ENCODE measurements around the gene KXD1.
A peak's percentile ranks its signal among the peaks of the same experiment; 100 is the strongest.
"Not testable (repeated sequence)": the region's sequence is repeated elsewhere in the genome, so short reads cannot be mapped to it uniquely, and the experiment has no call there.

The KXD1 gene, protein sequence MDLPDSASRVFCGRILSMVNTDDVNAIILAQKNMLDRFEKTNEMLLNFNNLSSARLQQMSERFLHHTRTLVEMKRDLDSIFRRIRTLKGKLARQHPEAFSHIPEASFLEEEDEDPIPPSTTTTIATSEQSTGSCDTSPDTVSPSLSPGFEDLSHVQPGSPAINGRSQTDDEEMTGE

DNA sequence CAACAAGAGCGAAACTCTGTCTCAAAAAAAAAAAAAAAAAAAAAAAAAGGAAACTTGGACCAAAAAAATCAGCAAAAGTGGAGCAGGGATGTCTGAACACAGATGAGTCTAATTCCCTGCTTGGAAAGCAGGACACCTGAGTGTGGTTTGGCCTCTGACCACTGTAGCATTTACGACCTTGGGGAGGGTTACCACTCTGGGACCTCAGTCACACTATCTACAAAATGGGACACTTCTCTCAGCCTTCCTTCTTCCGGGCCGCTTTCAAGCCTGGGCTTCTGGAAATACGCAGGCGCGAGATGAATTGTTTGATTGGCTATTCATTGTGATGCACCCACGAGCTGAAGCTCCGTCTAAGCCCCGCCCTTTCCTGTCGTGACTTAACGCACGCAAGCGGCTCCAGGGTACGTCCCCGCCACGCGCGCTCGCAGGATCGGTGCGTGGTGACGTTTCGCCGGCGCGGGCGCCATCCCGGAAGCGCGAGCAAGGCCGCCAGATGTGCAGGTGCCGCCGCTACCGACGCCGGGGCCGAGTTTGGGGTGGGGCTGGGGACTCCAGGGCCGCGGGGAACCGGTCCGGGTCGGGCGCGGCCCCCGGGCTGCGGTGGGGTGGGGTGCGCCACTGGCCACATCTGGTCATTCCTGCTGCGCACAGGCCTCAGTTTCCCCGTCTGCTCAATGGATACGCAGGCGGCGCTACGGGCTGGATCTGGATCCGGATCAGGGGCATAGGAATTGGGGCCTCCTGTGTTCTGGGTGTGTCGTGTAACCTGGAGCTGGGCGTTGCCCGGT, at the start of gene KXD1:
TSS of gene KXD1 (plus strand) at position 460 of the 791 bp plus-strand sequence. CDS start 4,187 bp downstream, outside the sequence.
- peak; percentile 96 for DNase-seq

DNA sequence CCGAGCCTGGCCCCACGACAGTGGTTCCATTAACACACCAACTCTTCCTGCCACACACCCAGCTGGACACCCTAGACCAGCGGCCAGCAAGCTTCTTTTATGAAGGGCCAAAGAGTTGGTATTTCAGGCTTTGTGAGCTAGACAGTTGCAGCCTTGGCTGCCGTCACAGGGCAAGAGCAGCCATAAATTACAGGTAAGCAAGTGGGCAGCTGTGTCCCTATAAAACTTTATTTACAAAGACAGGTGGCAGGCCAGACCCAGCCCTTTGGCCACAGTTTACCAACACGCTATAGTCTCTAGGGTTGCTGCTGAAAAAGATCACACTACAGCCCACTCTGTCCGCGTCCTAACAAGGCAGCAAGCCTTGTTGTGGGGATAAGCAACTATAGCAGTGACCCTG, 49.1 kb upstream of the KXD1 start:
- DNase-seq = no peak

DNA sequence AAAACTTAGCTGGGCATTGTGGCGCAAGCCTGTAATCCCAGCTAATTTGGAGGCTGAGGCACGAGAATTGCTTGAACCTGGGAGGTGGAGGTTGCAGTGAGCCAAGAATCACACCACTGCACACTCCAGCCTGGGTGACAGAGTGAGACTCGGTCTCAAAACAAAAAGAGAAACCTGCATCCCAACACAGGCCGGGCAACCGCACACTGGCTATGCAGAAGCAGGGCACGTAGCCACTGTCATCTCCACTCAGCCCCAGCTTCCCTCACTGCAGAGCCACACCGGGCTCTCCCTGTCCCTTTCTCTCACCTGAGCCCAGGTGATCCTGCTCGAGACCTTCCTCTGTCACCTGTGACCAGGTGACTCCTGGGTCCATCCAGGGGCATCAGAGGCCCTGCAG, 47.5 kb upstream of the KXD1 start:
- no peak for DNase-seq

DNA sequence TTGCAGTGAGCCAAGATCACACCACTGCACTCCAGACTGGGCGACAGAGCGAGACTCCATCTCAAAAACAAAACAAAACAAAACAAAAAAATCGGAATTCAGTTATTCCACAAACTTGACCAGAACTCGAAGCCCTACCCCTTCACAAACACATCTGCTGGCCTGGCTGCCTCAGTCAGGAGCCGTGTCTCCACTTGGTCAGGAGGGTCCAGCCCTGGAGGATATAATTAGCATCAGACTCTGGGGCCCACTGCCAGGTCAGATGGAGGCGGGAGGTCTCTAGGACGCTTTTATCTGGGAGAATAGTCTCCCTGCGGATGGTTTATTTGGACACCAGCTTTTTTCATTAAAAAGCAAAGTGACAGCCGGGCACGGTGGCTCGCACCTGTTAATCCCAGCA, 43.8 kb upstream of the KXD1 start:
- no peak for DNase-seq

DNA sequence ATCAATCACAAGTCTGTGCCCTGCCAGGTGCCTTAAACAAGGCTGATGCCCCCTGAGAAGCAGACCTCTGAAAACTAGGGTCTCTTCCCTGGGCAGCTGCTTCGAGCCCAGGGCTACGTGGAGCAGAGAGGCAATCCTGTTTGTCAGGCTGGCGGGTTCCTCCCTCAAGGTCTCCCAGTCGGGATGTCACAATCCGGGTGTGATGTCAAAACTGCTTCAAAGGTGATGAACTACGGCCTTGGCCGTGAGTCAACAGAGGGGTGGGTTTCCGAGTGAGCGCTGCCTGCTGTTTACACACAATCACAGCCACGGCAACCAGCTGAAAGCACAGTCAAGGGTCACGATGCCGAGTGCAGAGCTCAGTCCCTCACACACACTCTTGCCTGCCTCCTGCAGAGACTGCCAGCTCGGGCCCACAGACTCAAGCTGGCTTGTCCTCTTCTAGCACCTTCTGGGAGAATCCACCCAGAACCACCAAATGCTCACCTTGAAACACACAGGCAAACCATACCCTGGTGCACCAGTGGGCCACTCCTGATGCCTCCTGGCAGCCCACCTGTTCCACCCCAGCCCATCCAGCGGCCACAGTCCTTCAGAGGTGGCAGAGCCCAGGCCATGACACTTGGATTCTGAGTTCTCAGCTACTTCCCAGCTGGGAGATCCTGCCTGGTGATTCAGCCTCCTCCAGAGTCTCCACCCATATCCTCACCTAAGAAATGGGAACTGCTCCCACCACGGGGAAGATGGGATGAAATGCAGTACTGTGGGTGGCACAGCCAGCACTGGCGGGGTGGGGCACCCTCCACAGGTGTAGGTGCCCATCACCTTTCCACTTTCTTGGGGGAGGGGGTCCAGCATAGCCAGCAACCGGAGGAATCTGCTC, 42.6 kb upstream of the KXD1 start:
- no peak for DNase-seq

DNA sequence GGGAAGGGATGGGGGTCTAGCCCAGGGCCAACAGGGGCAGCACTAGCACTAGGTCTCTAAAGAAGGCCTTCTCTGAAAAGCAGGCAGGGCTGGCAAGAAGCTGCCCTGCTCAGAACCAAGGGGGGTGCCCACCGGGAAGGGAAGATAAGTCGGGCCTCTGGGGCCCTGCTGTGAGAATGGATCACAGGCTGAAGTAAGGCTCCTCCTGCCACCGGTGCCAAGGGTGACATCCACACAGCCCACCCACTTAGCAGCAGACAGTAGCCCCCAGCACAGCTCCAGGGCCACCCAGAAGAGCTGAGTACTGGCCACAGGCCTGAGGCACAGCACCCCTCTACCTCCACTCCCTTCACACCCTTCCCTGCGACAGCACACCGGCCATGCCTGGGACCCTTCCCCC, 41.7 kb upstream of the KXD1 start:
- no peak for DNase-seq

DNA sequence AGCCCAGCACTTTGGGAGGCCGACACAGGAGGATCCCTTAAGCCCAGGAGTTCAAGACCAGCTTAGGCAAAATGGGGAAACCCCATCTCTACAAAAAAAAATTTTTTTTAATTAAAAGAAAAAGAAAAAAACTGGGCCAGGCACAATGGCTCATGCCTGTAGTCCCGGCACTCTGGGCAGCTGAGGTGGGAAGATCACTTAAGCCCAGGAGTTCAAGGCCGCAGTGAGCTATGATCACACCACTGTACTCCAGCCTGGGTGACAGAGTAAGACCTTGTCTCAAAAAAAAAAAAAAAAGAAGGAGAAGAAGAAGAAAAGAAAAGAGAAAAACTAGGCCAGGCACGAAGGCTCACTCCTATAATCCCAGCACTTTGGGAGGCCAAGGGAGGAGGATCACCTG, 40.1 kb upstream of the KXD1 start:
- DNase-seq = no peak

DNA sequence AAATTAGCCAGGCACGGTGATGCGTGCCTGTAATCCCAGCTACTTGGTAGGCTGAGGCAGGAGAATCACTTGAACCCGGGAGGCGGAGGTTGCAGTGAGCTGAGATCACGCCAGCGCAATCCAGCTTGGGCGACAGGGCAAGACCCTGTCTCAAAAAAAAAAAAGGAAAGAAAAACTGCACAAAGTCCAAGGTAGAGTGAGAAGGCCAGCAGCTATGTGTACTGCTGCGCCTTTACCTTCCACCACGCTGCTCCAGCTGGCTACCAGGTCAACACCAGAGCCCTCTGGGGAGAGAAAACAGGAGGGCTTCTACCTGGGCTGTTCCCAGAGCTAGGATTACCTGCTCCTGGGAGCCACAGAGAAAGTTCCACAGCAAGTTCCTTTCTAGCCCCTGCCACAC, 39.0 kb upstream of the KXD1 start:
- no peak for DNase-seq

DNA sequence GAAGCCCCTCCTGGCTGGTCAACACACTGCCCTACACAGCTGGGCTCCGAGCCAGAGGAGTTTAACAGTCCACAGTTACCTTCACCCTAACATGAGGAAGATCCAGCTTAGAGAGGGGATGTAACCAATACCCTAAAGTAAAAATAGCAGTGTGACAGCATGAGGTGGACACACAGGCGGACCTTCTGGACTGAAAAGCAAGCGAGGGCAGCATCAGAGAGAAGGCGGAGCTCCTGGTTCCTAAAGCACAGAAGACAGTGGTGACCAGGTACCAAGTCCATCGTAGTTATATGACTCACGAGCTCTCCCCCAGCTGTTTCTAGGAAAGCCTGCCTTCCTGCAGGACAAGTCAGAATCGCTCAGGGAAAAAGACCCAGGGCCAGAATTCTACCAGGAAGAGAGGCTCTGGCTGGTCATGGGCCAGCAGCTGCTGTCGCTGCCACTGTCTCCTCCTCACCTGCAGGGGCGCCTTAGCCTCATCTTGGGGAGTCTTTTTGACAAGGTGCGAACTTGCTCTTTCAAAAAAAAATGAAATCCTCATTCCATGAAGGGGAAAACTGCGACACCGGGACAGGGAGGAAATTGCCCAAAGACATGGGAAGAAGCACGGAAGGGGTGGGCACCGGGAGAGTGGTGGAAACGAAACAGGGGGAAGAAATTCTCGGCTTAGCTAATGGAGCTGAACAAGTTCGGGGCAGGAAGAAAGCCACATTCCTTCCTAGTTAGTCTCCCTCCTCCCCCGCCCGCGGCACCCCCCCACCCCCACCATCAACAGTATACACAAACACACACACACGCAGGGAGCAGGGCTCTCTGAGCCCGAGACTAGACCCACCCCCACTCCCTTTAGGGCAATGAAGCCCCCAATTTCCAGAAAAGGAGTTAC, 37.5 kb upstream of the KXD1 start:
- DNase-seq = peak; percentile 48

DNA sequence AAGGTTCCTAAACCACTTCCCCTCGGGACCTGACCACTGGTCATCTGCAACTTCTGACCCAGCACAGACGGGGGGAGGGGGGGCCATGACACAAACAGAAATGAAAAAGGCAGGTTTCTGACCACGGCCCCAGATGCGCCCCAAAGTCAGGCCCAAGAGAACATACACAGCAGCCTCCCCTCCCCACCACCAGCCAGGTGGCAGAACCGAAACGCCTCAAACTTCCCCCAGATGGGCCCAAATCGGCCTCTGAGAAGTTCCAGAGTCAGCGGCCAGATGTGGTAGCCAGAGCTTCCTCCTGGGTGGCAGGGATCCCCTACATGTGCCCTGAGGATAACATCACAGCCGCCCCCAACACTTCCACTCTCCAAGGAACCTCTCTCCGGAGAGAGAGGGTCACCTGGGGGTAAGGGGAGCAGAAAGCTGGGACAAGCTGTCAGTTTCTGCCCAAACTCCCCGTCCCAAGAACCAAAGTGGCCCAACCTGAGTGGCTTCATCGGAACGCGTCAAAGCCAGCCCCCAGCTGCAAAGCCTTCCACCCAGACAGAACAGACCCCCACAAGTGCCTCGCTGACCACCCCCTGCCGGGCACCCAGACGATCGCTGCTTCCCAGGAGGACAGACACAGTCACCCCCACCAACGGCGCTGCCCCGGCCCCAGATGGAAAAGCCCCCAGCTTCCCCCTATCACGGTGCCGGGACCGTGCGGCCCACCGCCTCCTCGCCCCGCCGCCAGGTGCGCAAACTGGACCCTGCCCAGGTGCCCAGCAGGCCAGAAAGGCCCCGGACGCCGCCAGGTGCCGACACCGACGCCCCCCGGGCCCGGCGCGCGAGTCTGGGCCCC, 36.6 kb upstream of the KXD1 start:
- DNase-seq = peak; percentile 10

DNA sequence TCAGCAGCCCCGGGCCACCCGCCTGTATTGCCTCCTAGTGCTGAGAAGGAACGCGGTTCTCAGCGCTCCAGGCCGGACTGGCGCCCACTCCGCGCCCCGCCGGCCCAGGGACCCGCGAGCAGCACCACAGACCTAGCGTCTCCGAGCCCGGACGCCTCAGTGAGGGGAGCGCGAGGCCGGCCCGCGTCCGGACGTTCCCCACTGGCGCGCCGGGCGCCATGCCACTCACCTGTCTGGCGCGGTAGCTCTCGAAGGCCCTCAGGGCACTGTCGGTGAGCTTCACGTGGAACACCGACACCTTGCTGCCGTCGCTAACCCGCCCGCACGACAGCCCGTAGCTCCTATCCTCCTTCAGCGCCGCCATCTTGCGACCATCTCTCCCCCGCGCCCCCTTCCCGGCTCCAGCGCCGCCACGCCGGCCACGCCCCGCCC, 36.0 kb upstream of the KXD1 start, which contains the start of gene ELL:
TSS of gene ELL (minus strand) at position 379 of the 432 bp plus-strand sequence. CDS start at position 364, 15 bp downstream.
- no peak for DNase-seq

DNA sequence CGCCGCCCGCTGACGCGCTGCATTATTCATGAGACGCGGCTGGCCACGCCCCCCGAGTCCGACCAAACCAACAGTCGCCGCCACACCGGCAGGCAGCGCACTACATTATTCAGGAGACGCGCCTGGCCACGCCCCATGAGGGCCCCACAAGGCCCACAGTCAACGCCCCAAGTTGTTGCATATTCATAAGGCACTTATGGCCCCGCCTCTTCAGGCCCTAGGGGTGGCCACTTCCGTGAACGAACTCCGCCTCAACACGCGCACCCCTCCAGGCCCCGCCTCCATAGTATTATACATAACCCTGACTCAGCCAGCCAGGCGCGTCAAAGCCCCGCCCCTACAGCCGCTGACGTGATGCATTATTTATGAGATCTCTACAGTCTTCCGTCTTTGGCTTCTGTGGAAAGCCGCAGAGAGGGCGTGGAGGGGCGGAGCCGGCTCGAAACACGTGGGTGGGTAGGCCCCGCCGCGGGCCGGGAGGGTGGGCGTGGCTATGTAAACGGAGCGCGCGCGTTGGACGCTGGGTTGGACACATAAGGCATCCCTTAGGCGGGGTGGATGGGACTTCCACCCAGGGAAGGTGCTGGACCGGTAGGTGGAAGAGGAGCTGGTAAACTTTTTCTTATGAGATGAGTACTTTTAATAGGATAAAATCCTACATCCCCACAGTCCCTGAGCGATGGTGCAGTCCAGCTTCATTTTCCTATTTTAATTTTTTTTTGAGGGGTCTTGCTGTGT, 35.4 kb upstream of the KXD1 start:
- DNase-seq = peak; percentile 100

DNA sequence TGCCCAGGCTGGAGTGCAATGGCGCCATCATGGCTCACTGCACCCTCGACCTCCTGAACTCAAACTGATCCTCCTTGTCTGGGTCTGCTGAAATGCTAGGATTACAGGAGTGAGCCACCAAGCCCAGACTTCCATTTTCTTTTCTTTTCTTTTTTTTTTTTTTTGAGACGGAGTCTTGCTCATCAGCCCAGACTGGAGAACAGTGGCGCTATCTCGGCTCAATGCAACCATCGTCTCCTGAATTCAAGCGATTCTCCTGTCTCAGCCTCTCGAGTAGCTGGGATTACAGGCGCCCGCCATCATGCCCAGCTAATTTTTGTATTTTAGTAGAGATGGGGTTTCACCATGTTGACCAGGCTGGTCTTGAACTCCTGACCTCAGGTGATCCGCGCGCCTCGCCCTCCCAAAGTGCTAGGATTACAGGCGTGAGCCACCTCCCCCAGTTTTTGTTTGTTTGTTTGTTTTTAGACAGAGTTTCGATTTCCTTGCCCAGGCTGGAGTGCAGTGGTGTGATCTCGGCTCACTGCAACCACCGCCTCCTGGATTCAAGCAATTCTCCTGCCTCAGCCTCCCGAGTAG, 34.7 kb upstream of the KXD1 start:
- not testable (repeated sequence) for DNase-seq

DNA sequence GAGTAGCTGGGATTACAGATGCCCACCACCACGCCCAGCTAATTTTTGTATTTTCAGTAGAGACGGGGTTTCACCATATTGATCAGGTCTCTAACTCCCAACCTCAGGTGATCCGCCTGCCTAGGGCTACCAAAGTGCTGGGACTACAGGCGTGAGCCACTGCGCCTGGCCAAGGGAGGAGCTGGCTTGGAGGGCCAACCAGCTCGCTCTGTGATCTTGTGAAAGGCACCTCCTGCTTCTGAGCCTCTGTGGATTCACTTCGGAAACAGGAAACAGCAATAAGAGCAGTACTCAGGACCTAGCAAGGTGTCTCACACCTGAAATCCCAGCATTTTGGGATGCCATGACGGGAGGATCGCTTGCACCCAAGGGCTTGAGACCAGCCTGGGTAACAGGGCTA, 33.8 kb upstream of the KXD1 start:
- DNase-seq = no peak

DNA sequence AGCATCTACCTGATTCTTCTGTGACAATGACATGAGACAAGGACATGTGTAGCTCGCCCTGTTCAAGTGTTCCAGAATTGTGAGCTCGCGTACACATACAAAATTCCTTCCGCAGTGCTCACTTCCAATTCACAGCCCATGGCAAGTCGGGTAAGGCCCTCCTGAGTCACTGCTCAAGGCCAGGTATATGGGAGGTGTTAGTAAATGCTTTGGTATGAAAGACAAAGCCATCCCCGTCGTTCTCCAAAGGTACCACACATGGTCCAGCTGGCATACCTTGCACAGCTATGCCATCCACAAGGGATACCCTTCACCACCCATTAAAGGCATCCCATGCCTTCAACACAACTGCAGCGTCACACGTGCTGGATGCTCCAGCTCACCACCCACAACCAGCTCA, 31.4 kb upstream of the KXD1 start:
- no peak for DNase-seq

DNA sequence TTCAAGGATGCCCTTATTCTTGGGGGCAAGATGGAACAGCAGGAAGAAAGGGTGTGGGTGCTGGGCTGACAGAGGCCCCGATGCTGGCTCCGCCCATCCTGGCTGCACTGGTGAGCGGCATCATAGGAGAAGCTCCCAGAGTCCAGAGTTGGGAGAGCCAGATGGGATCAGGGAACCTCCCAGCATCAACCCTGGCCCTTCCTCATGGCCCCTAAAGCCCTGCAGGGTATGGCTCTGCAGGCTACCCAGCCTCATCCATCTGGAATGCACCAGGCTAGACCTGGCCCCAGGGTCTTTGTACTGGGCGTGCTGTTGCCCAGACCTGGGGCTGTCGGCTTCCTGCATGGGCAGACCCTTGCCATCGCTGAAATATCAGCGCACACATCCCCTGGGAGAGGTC, 27.9 kb upstream of the KXD1 start:
- no peak for DNase-seq

DNA sequence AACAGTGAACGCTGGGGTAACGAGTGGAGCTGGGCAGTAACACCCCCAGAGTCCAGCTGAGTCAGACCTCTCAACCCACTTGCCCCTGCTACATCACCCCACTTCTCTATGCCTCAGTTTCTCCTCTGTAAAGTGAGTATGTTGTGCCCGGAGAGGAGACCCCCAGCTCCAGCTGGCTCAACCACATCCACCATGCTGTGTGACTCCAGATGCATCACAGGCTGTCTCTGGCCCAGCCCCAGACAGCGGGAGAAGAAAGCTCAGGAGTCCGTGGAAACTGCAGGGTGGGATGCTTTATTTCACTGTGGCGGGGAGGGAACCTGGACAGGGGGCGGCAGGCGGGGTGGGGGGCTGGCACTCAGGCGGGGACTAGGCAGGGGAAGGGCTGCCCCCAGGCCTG, 26.2 kb upstream of the KXD1 start:
- no peak for DNase-seq

DNA sequence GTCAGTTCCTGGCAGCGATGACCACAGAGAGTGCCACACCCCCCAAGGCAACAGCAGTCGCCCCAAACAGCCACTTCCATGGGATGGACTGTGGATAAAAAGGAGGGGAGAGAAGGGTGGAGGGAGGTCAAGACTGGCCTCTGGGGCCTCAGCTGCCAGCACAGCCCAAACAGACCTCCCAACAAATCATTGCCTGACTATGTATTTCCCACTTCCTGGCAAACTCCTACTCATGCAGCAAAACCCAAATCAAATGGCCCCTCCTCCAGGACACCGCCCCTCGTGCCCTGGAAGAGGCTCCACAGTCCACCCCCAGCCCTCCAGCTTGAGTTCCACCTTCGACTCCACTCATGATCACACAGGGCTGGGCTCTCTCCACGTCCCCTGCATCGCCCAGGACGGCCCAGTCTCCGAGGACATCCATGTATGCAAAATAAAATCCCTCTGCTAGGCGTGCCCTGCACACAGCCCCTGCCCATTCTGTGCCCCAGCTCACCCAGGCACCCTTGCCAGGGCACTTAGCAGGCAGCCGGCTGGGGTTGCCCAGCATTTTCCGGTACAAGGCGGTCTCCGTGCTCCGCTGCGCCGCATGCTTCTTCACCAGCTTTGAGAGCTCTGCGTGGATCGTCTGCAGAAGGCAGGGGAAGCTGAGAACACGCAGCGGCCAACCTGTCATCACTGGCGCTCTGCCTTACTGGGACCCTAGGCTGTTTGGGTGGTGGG, 25.3 kb upstream of the KXD1 start:
- DNase-seq = no peak

DNA sequence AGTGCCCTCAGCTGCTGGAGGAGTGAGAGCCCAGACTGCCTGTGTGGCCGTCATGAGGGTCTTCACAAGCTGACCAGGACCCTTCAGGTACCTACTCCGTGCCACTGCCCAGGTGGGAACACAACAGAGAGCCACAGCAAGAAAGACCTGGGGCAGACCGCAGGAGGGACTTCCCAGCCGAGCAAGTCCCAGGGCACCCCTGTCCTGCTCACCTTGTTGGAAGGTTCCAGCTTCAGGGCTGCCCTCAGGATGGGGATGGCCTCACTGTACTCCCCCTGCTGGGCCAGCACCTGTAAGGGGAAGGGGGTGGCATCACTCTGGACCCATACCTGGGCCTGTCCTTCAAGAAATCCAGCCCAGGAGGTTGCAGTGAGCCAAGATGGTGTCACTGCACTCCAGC, 24.6 kb upstream of the KXD1 start:
- no peak for DNase-seq

DNA sequence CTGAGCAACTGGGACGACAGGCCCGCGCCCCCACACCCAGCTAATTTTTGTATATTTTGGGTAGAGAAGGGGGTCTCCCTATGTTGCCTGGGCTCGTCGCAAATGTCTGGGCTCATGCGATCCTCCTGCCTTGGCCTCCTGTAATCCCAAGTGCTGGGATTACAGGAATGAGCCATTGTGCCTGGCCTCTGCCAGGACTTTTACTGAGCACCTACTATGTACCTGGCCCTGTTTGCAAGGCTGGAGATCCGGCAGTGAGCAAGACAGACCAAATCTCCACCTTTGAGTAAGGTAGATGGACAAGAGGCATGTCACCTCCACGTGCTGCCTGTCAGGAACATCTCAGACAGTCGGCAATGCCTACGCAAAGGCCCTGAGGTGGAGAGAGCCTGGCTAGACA, 21.2 kb upstream of the KXD1 start:
- no peak for DNase-seq

All from activated effector memory CD4-positive, alpha-beta T cell treated with Interleukin-2 at 50 U/mL for 16 hours (primary cell).